NCI-H82 (cell line): ENCODE data around the gene GRID2.

Source experiments
- DNase-seq: peaks from one replicate; lab custom pipeline; 2025; lab: John Stamatoyannopoulos, UW

The GRID2 gene

GRCh38 chr4:92962831-92963230 lies 659.1 kb downstream of the GRID2 start:
- no peak for DNase-seq

GRCh38 chr4:92968556-92968955 lies 664.8 kb downstream of the GRID2 start:
- DNase-seq, result no peak

GRCh38 chr4:92968996-92969395 lies 665.2 kb downstream of the GRID2 start:
- no peak for DNase-seq

- no peak for DNase-seq
Observed at GRCh38 chr4:92969650-92970379, 666.0 kb downstream of the GRID2 start.

GRCh38 chr4:92970996-92971395 lies 667.2 kb downstream of the GRID2 start:
- peak; percentile 20 for DNase-seq

GRCh38 chr4:92988301-92988700 lies 684.5 kb downstream of the GRID2 start:
- no peak for DNase-seq

GRCh38 chr4:92992758-92993157 lies 689.0 kb downstream of the GRID2 start:
- no peak for DNase-seq

GRCh38 chr4:92994727-92995126 lies 691.0 kb downstream of the GRID2 start:
- no peak for DNase-seq

- DNase-seq, result no peak
Observed at GRCh38 chr4:92996533-92996932, 692.8 kb downstream of the GRID2 start.

GRCh38 chr4:93000910-93001309 lies 697.1 kb downstream of the GRID2 start:
- DNase-seq, result no peak

- DNase-seq, result no peak
Observed at GRCh38 chr4:93002240-93002639, 698.5 kb downstream of the GRID2 start.

- DNase-seq, result no peak
Observed at GRCh38 chr4:93016350-93016749, 712.6 kb downstream of the GRID2 start.

GRCh38 chr4:93018243-93018642 lies 714.5 kb downstream of the GRID2 start:
- no peak for DNase-seq

GRCh38 chr4:93018806-93019205 lies 715.0 kb downstream of the GRID2 start:
- DNase-seq, result no peak

GRCh38 chr4:93029769-93030168 lies 726.0 kb downstream of the GRID2 start:
- DNase-seq, result no peak

- DNase-seq, result no peak
Observed at GRCh38 chr4:93030670-93031069, 726.9 kb downstream of the GRID2 start.

- no peak for DNase-seq
Observed at GRCh38 chr4:93031431-93032098, 727.8 kb downstream of the GRID2 start.

- DNase-seq, result no peak
Observed at GRCh38 chr4:93042746-93043145, 739.0 kb downstream of the GRID2 start.

GRCh38 chr4:93053140-93053539 lies 749.4 kb downstream of the GRID2 start:
- no peak for DNase-seq

- no peak for DNase-seq
Observed at GRCh38 chr4:93061826-93062225, 758.1 kb downstream of the GRID2 start.

- no peak for DNase-seq
Observed at GRCh38 chr4:93063325-93063724, 759.6 kb downstream of the GRID2 start.

GRCh38 chr4:93065790-93066189 lies 762.0 kb downstream of the GRID2 start:
- no peak for DNase-seq

- DNase-seq, result no peak
Observed at GRCh38 chr4:93066749-93067148, 763.0 kb downstream of the GRID2 start.

- DNase-seq, result no peak
Observed at GRCh38 chr4:93072292-93072691, 768.5 kb downstream of the GRID2 start.
